ENCODE measurements around the gene EVX2. TPM values are rescaled to one million over a fixed set of nuclear protein-coding genes. Genes with fewer than 3 reads are reported as not detected.

EVX2 gene
- polyA plus RNA-seq, 4 donors, result not detected

- Histone ChIP-seq H3K27me3 (ENCODE audit: control insufficient read depth in 3 of 3, insufficient read depth in 3 of 3, low read length in 3 of 3) (peaks cover 19 to 95% (median 76%) of the 10 kb centered on the region in 3 donors), H3K27ac (ENCODE audit: low read depth in 1 of 3, low read length in 2 of 3) (no peak overlapping the region), H3K4me1 (ENCODE audit: control insufficient read depth in 3 of 3, insufficient read depth in 2 of 3, low read depth in 1 of 3, low read length in 2 of 3) (peaks cover 0 to 15% (median 0%) of the 10 kb centered on the region in 3 donors), H3K9me3 (ENCODE audit: control insufficient read depth in 2 of 2, insufficient read depth in 1 of 2, low read depth in 1 of 2, low read length in 1 of 2) (peaks cover 0 to 6% of the 10 kb centered on the region in 2 donors), H3K4me3 (ENCODE audit: low read depth in 1 of 3, low read length in 3 of 3) (no peak overlapping the region), H3K36me3 (ENCODE audit: control insufficient read depth in 3 of 3, insufficient read depth in 2 of 3, low read depth in 1 of 3, low read length in 3 of 3) (no peaks in the 10 kb centered on the region)
- WGBS, 3 donors, result 5 to 7% (median 7%) methylated on average over 6 of the region's 6 CpGs
- FAIRE-seq (no peak), DNase-seq (no peak)
Measured at GRCh38 chr2:176088937-176089842, 5.4 kb upstream of the EVX2 start.

DNA sequence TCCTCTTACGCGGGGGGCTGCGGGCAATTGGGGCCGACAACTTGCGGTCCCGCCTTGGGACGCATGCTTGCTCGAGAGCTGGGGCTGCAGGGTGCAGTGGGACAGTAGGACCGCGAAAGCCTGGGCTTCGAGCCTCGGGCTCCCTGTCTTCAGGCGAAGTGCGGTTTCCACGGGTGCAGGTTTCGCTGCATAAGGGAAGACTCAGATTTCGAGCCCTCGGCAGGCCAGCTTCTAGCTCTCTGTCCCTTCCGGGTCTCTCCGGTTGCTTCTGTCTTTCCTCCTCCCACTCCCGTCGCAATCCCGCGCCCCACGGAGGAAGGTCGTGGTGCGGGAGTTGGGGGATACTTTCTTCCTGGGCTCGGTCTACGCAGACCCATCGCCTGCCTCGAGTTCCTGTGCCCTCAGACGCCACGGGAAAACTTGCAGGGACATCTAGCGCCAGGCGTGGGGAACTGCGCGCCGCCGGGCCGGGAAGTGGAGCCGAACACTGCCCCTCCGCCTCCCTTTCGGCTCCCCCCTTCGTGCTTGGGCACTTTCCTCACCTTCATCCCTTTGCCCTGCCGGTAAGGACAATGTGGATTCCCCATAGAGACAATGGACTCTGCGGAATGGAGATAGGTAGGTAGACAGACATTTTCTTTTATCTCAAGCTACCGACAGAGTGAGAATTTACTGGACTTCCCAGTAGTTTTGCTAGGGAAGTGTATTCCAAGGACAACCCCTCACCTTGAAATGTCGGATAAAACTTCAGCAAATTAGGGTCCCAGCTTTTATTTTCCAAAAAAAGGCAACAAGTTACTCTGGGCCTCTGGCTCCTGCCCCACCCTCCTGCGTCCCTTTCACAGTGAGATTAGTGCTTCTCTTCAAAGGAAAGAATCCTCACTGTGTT, 4.5 kb upstream of the EVX2 start:
- peaks cover 19 to 95% (median 78%) of the 10 kb centered on the region in 3 donors for H3K27me3 ChIP-seq (ENCODE audit: control insufficient read depth in 3 of 3, insufficient read depth in 3 of 3, low read length in 3 of 3)
- no peak for FAIRE-seq
- peak overlapping the region in 2 of 3 donors; percentile 29 to 35 for H3K4me3 ChIP-seq (ENCODE audit: low read depth in 1 of 3, low read length in 3 of 3)
- H3K4me1 ChIP-seq (ENCODE audit: control insufficient read depth in 3 of 3, insufficient read depth in 2 of 3, low read depth in 1 of 3, low read length in 2 of 3), result peaks cover 0 to 13% (median 0%) of the 10 kb centered on the region in 3 donors
- no peaks in the 10 kb centered on the region for H3K36me3 ChIP-seq (ENCODE audit: control insufficient read depth in 3 of 3, insufficient read depth in 2 of 3, low read depth in 1 of 3, low read length in 3 of 3)
- DNase-seq, result peak; percentile 50 to 70
- H3K9me3 ChIP-seq (ENCODE audit: control insufficient read depth in 2 of 2, insufficient read depth in 1 of 2, low read depth in 1 of 2, low read length in 1 of 2), result peaks cover 0 to 6% of the 10 kb centered on the region in 2 donors
- H3K27ac ChIP-seq (ENCODE audit: low read depth in 1 of 3, low read length in 2 of 3), result no peak overlapping the region
- whole genome bisulfite sequencing, 3 donors, result 3 to 6% (median 5%) methylated on average over 45 to 49 of the region's 49 CpGs

DNA sequence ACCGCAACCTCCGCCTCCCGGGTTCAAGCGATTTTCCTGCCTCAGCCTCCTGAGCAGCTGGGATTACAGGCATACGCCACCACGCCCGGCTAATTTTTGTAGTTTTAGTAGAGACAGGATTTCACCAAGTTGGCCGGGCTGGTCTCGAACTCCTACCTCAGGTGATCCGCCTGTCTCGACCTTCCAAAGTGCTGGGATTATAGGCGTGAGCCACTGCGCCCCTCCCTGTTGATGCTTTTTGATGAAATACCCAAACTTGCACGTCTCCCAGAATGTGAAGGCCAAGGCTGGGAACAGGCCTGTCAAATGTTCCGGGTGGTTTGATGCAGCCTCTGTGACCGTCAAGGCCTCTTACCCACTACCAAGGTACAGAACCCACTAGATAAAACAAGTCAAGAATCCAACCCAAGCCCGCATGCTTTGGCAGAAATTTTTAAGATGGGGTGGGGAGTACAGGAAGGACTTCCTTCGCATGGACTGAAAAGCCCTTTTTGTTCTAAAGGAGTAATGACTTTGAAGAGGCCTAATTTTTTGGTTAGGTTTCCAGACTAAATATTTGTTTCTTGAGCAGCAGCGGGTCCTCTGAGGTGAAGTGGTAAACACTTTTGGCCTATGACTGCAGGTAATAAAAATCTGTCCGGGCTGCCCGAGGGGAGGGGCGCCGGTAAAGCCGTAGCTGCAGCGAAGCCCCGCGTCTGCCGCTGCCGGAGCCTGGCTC, 3.7 kb upstream of the EVX2 start:
- no peaks in the 10 kb centered on the region for H3K36me3 ChIP-seq (ENCODE audit: control insufficient read depth in 3 of 3, insufficient read depth in 2 of 3, low read depth in 1 of 3, low read length in 3 of 3)
- H3K4me3 ChIP-seq (ENCODE audit: low read depth in 1 of 3, low read length in 3 of 3), result no peak overlapping the region
- DNase-seq, result no peak
- FAIRE-seq, result no peak
- H3K27ac ChIP-seq (ENCODE audit: low read depth in 1 of 3, low read length in 2 of 3), result no peak overlapping the region
- H3K4me1 ChIP-seq (ENCODE audit: control insufficient read depth in 3 of 3, insufficient read depth in 2 of 3, low read depth in 1 of 3, low read length in 2 of 3), result peaks cover 0 to 11% (median 0%) of the 10 kb centered on the region in 3 donors
- H3K27me3 ChIP-seq (ENCODE audit: control insufficient read depth in 3 of 3, insufficient read depth in 3 of 3, low read length in 3 of 3), result peaks cover 22 to 98% (median 82%) of the 10 kb centered on the region in 3 donors
- WGBS, 3 donors, result 29 to 35% (median 30%) methylated on average over 29 of the region's 29 CpGs
- H3K9me3 ChIP-seq (ENCODE audit: control insufficient read depth in 2 of 2, insufficient read depth in 1 of 2, low read depth in 1 of 2, low read length in 1 of 2), result peaks cover 0 to 11% of the 10 kb centered on the region in 2 donors

DNA sequence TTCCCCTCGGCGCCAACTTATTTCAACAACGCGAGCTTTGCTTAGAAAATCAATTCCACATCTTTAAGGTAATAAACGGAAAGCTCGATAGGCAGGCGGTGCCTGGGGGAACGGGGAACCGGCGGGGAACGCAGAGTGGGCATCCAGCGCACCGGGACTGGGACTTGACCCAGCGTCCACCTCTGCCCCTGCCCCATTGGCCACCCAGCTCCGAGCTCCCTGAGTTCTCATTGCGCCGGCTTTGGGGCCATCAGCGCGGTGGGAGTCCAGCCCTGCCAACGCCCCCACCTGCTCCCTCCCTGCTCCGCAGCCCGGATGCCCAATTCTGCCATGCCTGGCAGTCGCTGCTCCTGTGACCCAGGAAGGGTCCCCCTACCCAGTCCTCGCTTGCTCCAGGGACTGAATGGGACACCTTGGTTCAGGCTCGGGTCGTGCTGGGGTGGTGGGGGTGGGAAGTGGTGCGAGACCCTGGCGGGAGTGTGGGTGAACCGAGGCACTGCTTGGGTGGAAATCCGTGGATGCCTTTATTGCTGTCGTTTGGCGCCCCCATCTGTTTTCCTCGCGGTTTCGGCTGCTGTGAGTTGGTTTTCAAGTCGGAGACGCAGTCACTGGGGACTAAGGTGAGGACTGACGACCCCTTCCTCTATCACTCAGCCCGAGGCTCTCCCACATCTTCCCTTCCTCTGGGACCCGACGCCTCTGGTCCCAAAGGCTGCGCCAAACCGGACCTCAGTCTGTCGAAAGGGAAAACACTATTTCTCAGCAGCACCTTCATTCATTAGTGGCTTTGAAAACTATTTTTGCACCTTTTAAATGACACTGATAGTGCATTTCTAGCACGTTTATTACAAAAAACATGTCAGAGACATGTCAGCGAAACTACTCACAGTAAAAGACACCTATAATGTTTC, 2.4 kb upstream of the EVX2 start:
- Histone ChIP-seq H3K27me3 (ENCODE audit: control insufficient read depth in 3 of 3, insufficient read depth in 3 of 3, low read length in 3 of 3) (peaks cover 25 to 99% (median 83%) of the 10 kb centered on the region in 3 donors), H3K27ac (ENCODE audit: low read depth in 1 of 3, low read length in 2 of 3) (no peak overlapping the region), H3K9me3 (ENCODE audit: control insufficient read depth in 2 of 2, insufficient read depth in 1 of 2, low read depth in 1 of 2, low read length in 1 of 2) (peaks cover 0 to 16% of the 10 kb centered on the region in 2 donors), H3K36me3 (ENCODE audit: control insufficient read depth in 3 of 3, insufficient read depth in 2 of 3, low read depth in 1 of 3, low read length in 3 of 3) (no peaks in the 10 kb centered on the region), H3K4me1 (ENCODE audit: control insufficient read depth in 3 of 3, insufficient read depth in 2 of 3, low read depth in 1 of 3, low read length in 2 of 3) (peaks cover 0 to 11% (median 0%) of the 10 kb centered on the region in 3 donors), H3K4me3 (ENCODE audit: low read depth in 1 of 3, low read length in 3 of 3) (no peak overlapping the region)
- DNase-seq (peak in 1 of 2 donors; percentile 56), FAIRE-seq (no peak)
- 3 to 9% (median 4%) methylated on average over 43 to 46 of the region's 46 CpGs for WGBS, 3 donors

DNA sequence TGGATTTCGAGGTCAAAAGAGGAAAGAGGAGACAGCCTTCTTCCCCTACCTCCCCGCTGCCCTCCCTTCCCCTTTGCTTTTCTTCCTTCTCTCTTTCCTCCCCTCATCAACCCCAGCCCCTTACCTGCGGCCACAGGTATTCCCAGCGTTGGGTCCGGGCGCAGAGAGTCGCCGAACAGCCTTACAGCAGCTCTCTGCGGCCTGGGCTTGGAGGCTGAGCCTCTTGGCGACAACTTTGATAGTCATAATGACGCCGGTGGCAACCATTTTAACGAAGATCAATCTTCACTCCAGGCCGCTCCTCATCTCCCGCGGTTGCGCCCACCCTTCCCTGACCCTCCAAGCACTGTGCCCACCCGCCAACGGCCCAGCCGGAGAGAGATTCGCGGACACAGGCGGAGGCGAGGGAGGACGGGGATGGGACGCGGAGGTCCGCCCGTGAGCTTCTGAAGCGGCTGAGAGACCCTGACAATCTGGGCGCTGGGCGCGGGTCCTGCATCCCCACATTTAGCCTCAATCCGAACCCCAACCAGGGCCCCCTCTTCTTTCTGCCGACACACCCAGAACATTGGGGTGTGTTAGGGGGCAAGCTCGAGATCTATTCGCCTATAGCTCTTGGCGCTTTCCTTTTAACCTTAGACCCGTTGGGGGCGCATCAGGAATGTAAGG, 1.5 kb upstream of the EVX2 start:
- H3K4me1 ChIP-seq (ENCODE audit: control insufficient read depth in 3 of 3, insufficient read depth in 2 of 3, low read depth in 1 of 3, low read length in 2 of 3), result peaks cover 0 to 11% (median 2%) of the 10 kb centered on the region in 3 donors
- no peak overlapping the region for H3K27ac ChIP-seq (ENCODE audit: low read depth in 1 of 3, low read length in 2 of 3)
- FAIRE-seq, result no peak
- no peak overlapping the region for H3K4me3 ChIP-seq (ENCODE audit: low read depth in 1 of 3, low read length in 3 of 3)
- H3K27me3 ChIP-seq (ENCODE audit: control insufficient read depth in 3 of 3, insufficient read depth in 3 of 3, low read length in 3 of 3), result peaks cover 26 to 100% (median 89%) of the 10 kb centered on the region in 3 donors
- no peaks in the 10 kb centered on the region for H3K36me3 ChIP-seq (ENCODE audit: control insufficient read depth in 3 of 3, insufficient read depth in 2 of 3, low read depth in 1 of 3, low read length in 3 of 3)
- DNase-seq, result no peak
- peaks cover 0 to 22% of the 10 kb centered on the region in 2 donors for H3K9me3 ChIP-seq (ENCODE audit: control insufficient read depth in 2 of 2, insufficient read depth in 1 of 2, low read depth in 1 of 2, low read length in 1 of 2)
- WGBS, 3 donors, result 5 to 11% (median 9%) methylated on average over 40 of the region's 40 CpGs

DNA sequence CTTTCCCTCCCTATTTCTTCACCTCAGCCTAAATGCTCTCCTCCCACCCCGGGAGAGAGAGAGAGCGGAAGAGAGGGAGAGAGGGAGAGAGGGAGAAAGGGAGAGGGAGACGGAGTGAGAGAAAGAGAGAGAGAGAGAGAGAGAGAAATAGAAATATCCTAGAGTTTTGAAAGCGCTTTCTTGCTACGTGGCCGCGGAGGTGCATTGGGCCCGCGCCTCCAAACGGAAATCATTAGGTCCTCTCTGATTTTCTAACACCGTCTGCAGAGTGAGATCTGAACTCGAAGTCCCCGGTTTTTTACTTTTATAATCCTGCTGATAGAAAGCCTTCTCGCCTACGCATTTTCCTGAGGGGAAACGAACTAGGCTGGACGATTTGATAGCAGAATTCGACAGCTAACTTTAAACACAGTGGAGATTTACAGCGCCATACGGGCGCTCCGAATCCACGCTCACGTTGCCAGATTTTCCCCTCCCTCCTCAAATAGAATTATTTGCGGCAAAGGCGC, 903 bp upstream of the EVX2 start:
- DNase-seq (no peak), FAIRE-seq (no peak)
- H3K9me3 ChIP-seq (ENCODE audit: control insufficient read depth in 2 of 2, insufficient read depth in 1 of 2, low read depth in 1 of 2, low read length in 1 of 2), result peaks cover 0 to 22% of the 10 kb centered on the region in 2 donors
- peaks cover 26 to 98% (median 86%) of the 10 kb centered on the region in 3 donors for H3K27me3 ChIP-seq (ENCODE audit: control insufficient read depth in 3 of 3, insufficient read depth in 3 of 3, low read length in 3 of 3)
- peaks cover 0 to 11% (median 4%) of the 10 kb centered on the region in 3 donors for H3K4me1 ChIP-seq (ENCODE audit: control insufficient read depth in 3 of 3, insufficient read depth in 2 of 3, low read depth in 1 of 3, low read length in 2 of 3)
- 3 to 6% (median 6%) methylated on average over 26 of the region's 26 CpGs for WGBS, 3 donors
- no peak overlapping the region for H3K27ac ChIP-seq (ENCODE audit: low read depth in 1 of 3, low read length in 2 of 3)
- H3K36me3 ChIP-seq (ENCODE audit: control insufficient read depth in 3 of 3, insufficient read depth in 2 of 3, low read depth in 1 of 3, low read length in 3 of 3), result no peaks in the 10 kb centered on the region
- H3K4me3 ChIP-seq (ENCODE audit: low read depth in 1 of 3, low read length in 3 of 3), result no peak overlapping the region

All from small intestine (tissue), 7 donors.